Breast epithelium (tissue), 3 donors: ENCODE measurements around the gene YTHDF2.

ENCODE experiments used
- CTCF ChIP-seq, 3 donors: fragments of 450-650 bp; IDR thresholded peaks; one replicate each; pipeline ENCODE4 v1.5.1; 2016 to 2017; ENCODE audit warnings: antibody characterized with exemption in 3 of 3, mild to moderate bottlenecking in 3 of 3, moderate library complexity in 3 of 3
- POLR2A ChIP-seq: fragments of 450-650 bp; IDR thresholded peaks from one replicate; pipeline ENCODE4 v1.6.1; 2016; ENCODE audit warnings: antibody characterized with exemption, mild to moderate bottlenecking, moderate library complexity
- POLR2AphosphoS5 ChIP-seq, 3 donors: sonication (generic); formaldehyde crosslinking; IDR thresholded peaks; one replicate each; pipeline ENCODE4 v1.6.1; 2017; ENCODE audit warnings: antibody characterized with exemption in 3 of 3

GRCh38 chr1:28744184-28744583 lies 7.4 kb downstream of the YTHDF2 start:
- TF ChIP-seq POLR2AphosphoS5 (IDR thresholded peaks at IDR 0.05) (no peak), CTCF (IDR thresholded peaks at IDR 0.05) (no peak), POLR2A (no peak)
